GM11168 (cell line): Measurements from ENCODE around the gene NEIL3.

Experiments
- in situ Hi-C: fragments of 300-500 bp; cut with MboI; formaldehyde crosslinking; loops from one replicate; pipeline ENCODE4 v1.12.0; 2022; ENCODE audit warnings: low sequenced_read_pairs; ENCODE audit not compliant: unreplicated experiment

The NEIL3 gene

GRCh38 chr4:177351622-177352244 is 42.1 kb downstream of the NEIL3 start:
- in situ Hi-C loops: no loop called here

GRCh38 chr4:177356206-177356605 is 46.5 kb downstream of the NEIL3 start:
- in situ Hi-C loops: no loop called here

GRCh38 chr4:177356921-177357320 is 47.2 kb downstream of the NEIL3 start:
- in situ Hi-C loops: no loop called here

- in situ Hi-C loops: no loop called here
Measured at GRCh38 chr4:177367336-177367735, 57.7 kb downstream of the NEIL3 start.

- in situ Hi-C loops: no loop called here
Measured at GRCh38 chr4:177369372-177369771, 59.7 kb downstream of the NEIL3 start.

GRCh38 chr4:177371461-177371860 is 61.8 kb downstream of the NEIL3 start:
- in situ Hi-C loops: no loop called here

- in situ Hi-C loops: no loop called here
Measured at GRCh38 chr4:177374966-177375365, 65.3 kb downstream of the NEIL3 start.

- in situ Hi-C loops: no loop called here
Measured at GRCh38 chr4:177375372-177375771, 65.7 kb downstream of the NEIL3 start.

- in situ Hi-C loops: no loop called here
Measured at GRCh38 chr4:177376024-177376423, 66.3 kb downstream of the NEIL3 start.

GRCh38 chr4:177380730-177381287 is 71.1 kb downstream of the NEIL3 start:
- in situ Hi-C loops: no loop called here

- in situ Hi-C loops: no loop called here
Measured at GRCh38 chr4:177381762-177382310, 72.2 kb downstream of the NEIL3 start.

- in situ Hi-C loops: no loop called here
Measured at GRCh38 chr4:177384856-177385397, 75.3 kb downstream of the NEIL3 start.

GRCh38 chr4:177385576-177386277 is 76.1 kb downstream of the NEIL3 start:
- in situ Hi-C loops: no loop called here

- in situ Hi-C loops: no loop called here
Measured at GRCh38 chr4:177386278-177386815, 76.7 kb downstream of the NEIL3 start.

- in situ Hi-C loops: no loop called here
Measured at GRCh38 chr4:177391287-177391686, 81.6 kb downstream of the NEIL3 start.

- in situ Hi-C loops: no loop called here
Measured at GRCh38 chr4:177391953-177392352, 82.3 kb downstream of the NEIL3 start.

- in situ Hi-C loops: no loop called here
Measured at GRCh38 chr4:177393236-177393635, 83.6 kb downstream of the NEIL3 start.

GRCh38 chr4:177396352-177396751 is 86.7 kb downstream of the NEIL3 start:
- in situ Hi-C loops: no loop called here

GRCh38 chr4:177400030-177400429 is 90.4 kb downstream of the NEIL3 start:
- in situ Hi-C loops: no loop called here

GRCh38 chr4:177401658-177402273 is 92.1 kb downstream of the NEIL3 start:
- in situ Hi-C loops: no loop called here
